ENCODE data around the gene SHISA9. TPM values are rescaled to one million over a fixed set of nuclear protein-coding genes. Genes with fewer than 3 reads are reported as not detected.

The SHISA9 gene
- total and polyA plus RNA-seq, 8 donors, result 0.15 to 1.3 (median 0.38) TPM; not detected in 4

DNA sequence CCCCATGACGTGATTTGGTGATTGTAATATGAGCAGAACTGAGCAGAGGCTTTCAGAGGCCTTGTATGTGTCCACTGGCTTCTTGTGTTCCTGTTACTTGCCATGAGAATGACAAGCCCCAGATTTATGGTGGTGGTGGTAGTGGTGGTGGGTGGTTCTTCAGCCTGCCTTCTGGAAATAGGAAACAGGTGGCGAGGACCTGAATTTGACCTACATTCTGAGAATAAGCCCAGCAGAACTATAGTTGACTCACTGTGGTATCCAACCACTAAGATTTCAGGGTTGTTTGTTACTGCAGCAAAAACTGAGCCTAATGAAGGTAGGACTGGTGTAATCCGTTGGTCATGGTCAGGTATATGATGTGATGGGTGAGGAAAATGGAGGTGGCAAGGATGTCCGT, 93.0 kb downstream of the SHISA9 start:
- DNase-seq, result no peak
- no peaks in the 10 kb centered on the region for H3K9me3 ChIP-seq
- intact Hi-C loops (cut with DNase I; ENCODE audit: low total_unique reads), result no loop called here

DNA sequence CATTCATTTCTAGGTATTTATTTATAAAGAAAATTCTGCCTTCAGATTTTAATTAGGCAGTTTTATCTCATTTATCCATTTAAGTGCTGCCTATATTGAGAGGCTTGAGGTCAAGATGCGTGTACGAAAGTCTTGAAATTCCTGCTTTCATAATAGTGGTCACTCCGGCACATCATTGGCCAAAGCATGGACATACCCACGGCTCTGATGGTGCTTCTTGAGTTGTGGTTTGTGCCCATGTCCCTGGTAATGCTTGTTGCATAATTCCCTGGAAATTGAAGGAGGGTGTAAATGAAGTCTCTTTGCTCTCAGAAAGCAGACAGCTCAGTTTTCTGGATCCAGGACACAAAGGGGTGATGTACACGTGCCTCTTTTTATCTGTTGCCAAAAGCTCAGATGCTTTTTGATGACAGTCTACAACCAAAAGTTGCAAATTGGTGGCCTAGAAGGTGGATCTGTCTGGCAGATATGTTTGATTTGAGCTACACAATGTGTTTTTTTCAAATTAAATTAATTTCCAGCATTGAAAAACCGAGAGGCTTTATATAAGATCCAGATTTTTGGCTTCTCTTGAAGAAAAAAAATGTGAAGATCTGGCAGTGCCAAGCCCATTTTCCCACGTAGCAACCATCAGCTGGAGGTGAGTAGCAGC, 94.4 kb downstream of the SHISA9 start:
- no peaks in the 10 kb centered on the region for H3K27me3 ChIP-seq
- no peaks in the 10 kb centered on the region for H3K36me3 ChIP-seq
- no peak overlapping the region for H3K4me3 ChIP-seq
- DNase-seq, result no peak
- H3K27ac ChIP-seq, result no peak overlapping the region
- intact Hi-C loops (cut with DNase I; ENCODE audit: low total_unique reads), result no loop called here
- H3K4me1 ChIP-seq, result no peaks in the 10 kb centered on the region
- 57 to 67% (median 65%) methylated on average over 7 of the region's 7 CpGs for WGBS, 5 donors
- no peak for TF ChIP-seq POLR2A (IDR thresholded peaks at IDR 0.05)
- TF ChIP-seq, protein P1, sequence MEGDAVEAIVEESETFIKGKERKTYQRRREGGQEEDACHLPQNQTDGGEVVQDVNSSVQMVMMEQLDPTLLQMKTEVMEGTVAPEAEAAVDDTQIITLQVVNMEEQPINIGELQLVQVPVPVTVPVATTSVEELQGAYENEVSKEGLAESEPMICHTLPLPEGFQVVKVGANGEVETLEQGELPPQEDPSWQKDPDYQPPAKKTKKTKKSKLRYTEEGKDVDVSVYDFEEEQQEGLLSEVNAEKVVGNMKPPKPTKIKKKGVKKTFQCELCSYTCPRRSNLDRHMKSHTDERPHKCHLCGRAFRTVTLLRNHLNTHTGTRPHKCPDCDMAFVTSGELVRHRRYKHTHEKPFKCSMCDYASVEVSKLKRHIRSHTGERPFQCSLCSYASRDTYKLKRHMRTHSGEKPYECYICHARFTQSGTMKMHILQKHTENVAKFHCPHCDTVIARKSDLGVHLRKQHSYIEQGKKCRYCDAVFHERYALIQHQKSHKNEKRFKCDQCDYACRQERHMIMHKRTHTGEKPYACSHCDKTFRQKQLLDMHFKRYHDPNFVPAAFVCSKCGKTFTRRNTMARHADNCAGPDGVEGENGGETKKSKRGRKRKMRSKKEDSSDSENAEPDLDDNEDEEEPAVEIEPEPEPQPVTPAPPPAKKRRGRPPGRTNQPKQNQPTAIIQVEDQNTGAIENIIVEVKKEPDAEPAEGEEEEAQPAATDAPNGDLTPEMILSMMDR (IDR thresholded peaks at IDR 0.05), result no peak
- H3K9me3 ChIP-seq, result no peaks in the 10 kb centered on the region

More for the DNA sequence above, 93.0 kb downstream of the SHISA9 start:
- WGBS, 5 donors, result 64 to 75% (median 69%) methylated on average over 4 of the region's 4 CpGs
- Histone ChIP-seq H3K27me3 (no peaks in the 10 kb centered on the region), H3K4me1 (no peaks in the 10 kb centered on the region), H3K27ac (no peak overlapping the region), H3K36me3 (no peaks in the 10 kb centered on the region), H3K4me3 (no peak overlapping the region)
- no peak for TF ChIP-seq EP300 (IDR thresholded peaks at IDR 0.05)
- TF ChIP-seq POLR2A (IDR thresholded peaks at IDR 0.05), result no peak
- TF ChIP-seq, protein P1 (IDR thresholded peaks at IDR 0.05), result no peak
- no peak for TF ChIP-seq POLR2AphosphoS5 (IDR thresholded peaks at IDR 0.05)

DNA sequence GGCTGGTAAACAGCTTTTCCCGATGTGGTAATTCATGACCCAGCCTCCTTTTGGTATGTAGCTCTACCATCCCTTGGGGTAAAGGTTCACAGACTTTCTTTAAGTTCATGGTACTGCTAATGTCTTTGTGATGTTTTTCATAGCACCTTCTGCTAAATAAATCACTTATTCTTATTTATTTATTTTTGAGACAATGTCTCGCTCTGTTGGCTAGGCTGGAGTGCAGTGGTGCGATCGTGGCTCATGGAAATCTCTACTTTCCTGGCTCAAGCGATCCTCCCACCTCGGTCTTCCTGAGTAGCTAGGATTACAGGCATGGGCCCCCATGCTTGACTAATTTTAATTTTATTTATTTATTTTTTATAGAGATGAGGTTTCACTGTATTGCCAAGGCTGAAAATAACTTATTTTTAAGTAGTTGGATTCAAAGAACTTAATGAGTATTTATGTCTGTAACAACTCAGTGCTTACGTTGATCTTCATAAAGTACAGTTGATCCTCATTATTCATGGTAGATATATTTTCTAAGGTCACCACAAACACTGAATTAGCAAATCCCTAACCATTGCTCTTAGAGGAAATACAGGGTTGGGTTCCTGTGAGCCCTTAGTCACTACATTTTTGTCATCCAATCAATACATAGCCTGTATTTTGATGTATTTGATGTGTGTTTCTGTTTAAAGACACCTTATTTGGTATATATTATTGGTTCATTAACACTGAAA, 97.1 kb downstream of the SHISA9 start:
- Histone ChIP-seq H3K9me3 (no peaks in the 10 kb centered on the region), H3K4me1 (no peaks in the 10 kb centered on the region), H3K27ac (no peak overlapping the region), H3K27me3 (no peaks in the 10 kb centered on the region), H3K4me3 (no peak overlapping the region), H3K36me3 (no peaks in the 10 kb centered on the region)
- DNase-seq, result no peak
- WGBS, 5 donors, result 78 to 92% (median 87%) methylated on average over 7 of the region's 7 CpGs
- intact Hi-C loops (cut with DNase I; ENCODE audit: low total_unique reads), result no loop called here
- no peak for TF ChIP-seq EP300 (IDR thresholded peaks at IDR 0.05)
- TF ChIP-seq POLR2AphosphoS5 (IDR thresholded peaks at IDR 0.05), result no peak
- TF ChIP-seq, protein P1 (IDR thresholded peaks at IDR 0.05), result no peak

DNA sequence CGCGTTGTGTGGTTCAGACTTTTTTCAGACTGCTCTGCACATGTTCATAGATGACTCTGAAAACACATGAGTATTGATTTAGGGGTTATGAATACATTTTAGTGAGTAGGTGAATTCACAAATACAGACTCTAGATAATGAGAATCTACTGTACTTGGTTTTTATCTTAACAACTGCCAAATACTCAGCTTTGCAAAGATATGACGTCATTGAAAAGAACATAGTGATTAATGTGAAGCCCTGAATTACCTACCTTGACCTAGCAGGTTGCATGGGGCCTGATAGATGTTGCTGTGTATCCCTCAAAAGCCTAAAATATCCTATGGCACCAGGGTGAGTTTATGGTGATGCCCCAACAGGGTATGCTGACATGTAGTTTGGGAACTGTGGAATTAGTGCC, 98.0 kb downstream of the SHISA9 start:
- TF ChIP-seq, protein P1 (IDR thresholded peaks at IDR 0.05), result no peak
- TF ChIP-seq POLR2AphosphoS5 (IDR thresholded peaks at IDR 0.05) (no peak), POLR2A (IDR thresholded peaks at IDR 0.05) (no peak)
- no peaks in the 10 kb centered on the region for H3K9me3 ChIP-seq
- H3K4me3 ChIP-seq, result no peak overlapping the region
- no peak for DNase-seq
- no peaks in the 10 kb centered on the region for H3K4me1 ChIP-seq
- intact Hi-C loops (cut with DNase I; ENCODE audit: low total_unique reads), result no loop called here
- H3K36me3 ChIP-seq, result no peaks in the 10 kb centered on the region
- 67 to 83% (median 78%) methylated on average over 3 of the region's 3 CpGs for whole genome bisulfite sequencing, 5 donors
- H3K27me3 ChIP-seq, result no peaks in the 10 kb centered on the region
- H3K27ac ChIP-seq, result no peak overlapping the region

Data from stomach (tissue), 9 donors.